HepG2 (cell line): Measurements from ENCODE around the gene MED4. TPM values are rescaled to one million over a fixed set of nuclear protein-coding genes. Genes with fewer than 3 reads are reported as not detected.

Experiments
- CBX5 ChIP-seq: sonication (generic); formaldehyde crosslinking; IDR thresholded peaks from 2 replicates; pipeline ENCODE4 v1.4.0; 2020; ENCODE audit warnings: missing genetic modification reagents, borderline replicate concordance
- FOXK1 ChIP-seq: sonication (generic); formaldehyde crosslinking; IDR thresholded peaks from 2 replicates; pipeline ENCODE4 v1.4.0; 2020; ENCODE audit warnings: low read depth, missing genetic modification reagents, borderline replicate concordance
- IKZF1 ChIP-seq: fragments of 450-650 bp; IDR thresholded peaks from 2 replicates; pipeline ENCODE4 v1.7.1; 2016
- KAT7 ChIP-seq: IDR thresholded peaks from 2 replicates; pipeline ENCODE4 v1.6.1; 2018; ENCODE audit warnings: borderline replicate concordance, missing compliant biosample characterization
- LCORL ChIP-seq, 2 experiments: fragments of 450-650 bp in 1 of 2; sonication (generic) in 1 of 2; formaldehyde crosslinking in 1 of 2; IDR thresholded peaks; 2 replicates each; pipeline versions ENCODE4 v1.5.0 to v1.6.1; 2017 to 2020; ENCODE audit warnings: antibody characterized with exemption in 1 of 2, missing genetic modification reagents in 1 of 2
- MXD3 ChIP-seq: IDR thresholded peaks from 2 replicates; pipeline ENCODE4 v1.6.1; 2016; ENCODE audit warnings: mild to moderate bottlenecking, missing biosample characterization, missing genetic modification reagents
- NFE2L1 ChIP-seq: sonication (generic); formaldehyde crosslinking; IDR thresholded peaks from 2 replicates; pipeline ENCODE4 v1.4.0; 2020; ENCODE audit warnings: missing genetic modification reagents, mild to moderate bottlenecking, borderline replicate concordance
- NR0B2 ChIP-seq: sonication (generic); formaldehyde crosslinking; IDR thresholded peaks from 2 replicates; pipeline ENCODE4 v1.4.0; 2020; ENCODE audit warnings: mild to moderate bottlenecking, missing genetic modification reagents
- POGK ChIP-seq: sonication (generic); formaldehyde crosslinking; conservative IDR thresholded peaks from 2 replicates; pipeline ENCODE4 v1.8.0; 2022; ENCODE audit warnings: mild to moderate bottlenecking, moderate library complexity, missing genetic modification reagents
- PRDM10 ChIP-seq: sonication (generic); formaldehyde crosslinking; IDR thresholded peaks from 2 replicates; pipeline ENCODE4 v1.4.0; 2020; ENCODE audit warnings: low read depth, missing genetic modification reagents
- RERE ChIP-seq: IDR thresholded peaks from 2 replicates; pipeline ENCODE4 v1.6.1; 2016; ENCODE audit warnings: low read depth, missing genetic modification reagents, missing compliant biosample characterization
- SOX13 ChIP-seq, 3 experiments: fragments of 450-650 bp in 1 of 3; sonication (generic) in 1 of 3; formaldehyde crosslinking in 1 of 3; IDR thresholded peaks in 2 of 3; conservative IDR thresholded peaks in 1 of 3; 2 replicates each; pipeline versions ENCODE4 v1.5.0 to v1.6.1; 2016 to 2020; ENCODE audit warnings: antibody characterized with exemption in 1 of 3, mild to moderate bottlenecking in 1 of 3, missing compliant biosample characterization in 1 of 3, missing genetic modification reagents in 1 of 3, moderate library complexity in 1 of 3
- ZNF224 ChIP-seq: sonication (generic); formaldehyde crosslinking; IDR thresholded peaks from 2 replicates; pipeline ENCODE4 v1.5.0; 2020; ENCODE audit warnings: mild to moderate bottlenecking, missing genetic modification reagents
- ZNF598 ChIP-seq: sonication (generic); formaldehyde crosslinking; IDR thresholded peaks from 2 replicates; pipeline ENCODE4 v1.5.1; 2020; ENCODE audit warnings: mild to moderate bottlenecking, missing genetic modification reagents, borderline replicate concordance
- polyA plus RNA-seq, 8 experiments: library from polyadenylated mRNA; depleted of rRNA in 3 of 8; stranded (reverse) in 7 of 8; unstranded in 1 of 8; fragments of >200 nt; fragmentation: Illumina TruSeq in 4 of 8; extraction: Trizol in 4 of 8; gene quantifications; 2 replicates each; pipeline versions ENCODE4 v1.2.1 to v1.2.3, GENCODE V29; 2011 to 2016; ENCODE audit warnings: low read depth in 4 of 8, missing spikeins in 1 of 8, mixed read lengths in 1 of 8; ENCODE audit not compliant: insufficient read depth in 1 of 8
- total RNA-seq, 5 experiments: library from RNA; depleted of rRNA; stranded (reverse); fragments of >200 nt; fragmentation: Illumina TruSeq; extraction: Trizol; gene quantifications; 2 replicates each; pipeline ENCODE4 v1.2.3, GENCODE V29; 2016; ENCODE audit warnings: low read depth in 1 of 5

Gene MED4
- total and polyA plus RNA-seq, 2 of the 13 experiments (the other 11 are each of a cell fraction or from before 2014, with no cell fraction given) = 49.4 to 57.8 TPM

GRCh38 chr13:48037346-48038173 is 57.3 kb downstream of the MED4 start, which contains the start of gene NUDT15 (continued):
- peak; percentile 96 for TF ChIP-seq NR0B2 (CRISPR knock-in tag)
- TF ChIP-seq RERE = no peak
- peak; percentile 44; the same call in 1 of the 2 replicates for TF ChIP-seq PRDM10 (CRISPR knock-in tag)
- peak; percentile 63; the same call in 1 of the 2 replicates for TF ChIP-seq CBX5 (CRISPR knock-in tag)
- peak; percentile 93 for TF ChIP-seq ZNF598 (CRISPR knock-in tag)
- TF ChIP-seq IKZF1 = no peak
- peak; percentile 77; the same call in 1 of the 2 replicates for TF ChIP-seq FOXK1 (CRISPR knock-in tag)
- TF ChIP-seq SOX13 (IDR thresholded peaks at IDR 0.05) = no peak
- TF ChIP-seq SOX13 (CRISPR knock-in tag; conservative IDR thresholded peaks at IDR 0.05 in 1 of 2, IDR thresholded peaks at IDR 0.05 in 1 of 2) = peak in 1 of 2 experiments; percentile 49; a peak in 2 of 4 replicates
- TF ChIP-seq MXD3 = peak; percentile 86
- no peak for TF ChIP-seq LCORL (IDR thresholded peaks at IDR 0.05)
- TF ChIP-seq LCORL (CRISPR knock-in tag; IDR thresholded peaks at IDR 0.05) = peak; percentile 54; the same call in 1 of the 2 replicates
- TF ChIP-seq POGK = peak; percentile 92
- 0 out of 2 replicates have a peak, but pooled peaks have one; percentile 28 for TF ChIP-seq NFE2L1 (CRISPR knock-in tag)
- TF ChIP-seq KAT7 (CRISPR knock-in tag) = peak; percentile 61; the same call in 1 of the 2 replicates
- 0 out of 2 replicates have a peak, but pooled peaks have one; percentile 79 for TF ChIP-seq ZNF224 (CRISPR knock-in tag)
